Measurements from ENCODE around the gene SMARCA1.

SMARCA1 gene

DNA sequence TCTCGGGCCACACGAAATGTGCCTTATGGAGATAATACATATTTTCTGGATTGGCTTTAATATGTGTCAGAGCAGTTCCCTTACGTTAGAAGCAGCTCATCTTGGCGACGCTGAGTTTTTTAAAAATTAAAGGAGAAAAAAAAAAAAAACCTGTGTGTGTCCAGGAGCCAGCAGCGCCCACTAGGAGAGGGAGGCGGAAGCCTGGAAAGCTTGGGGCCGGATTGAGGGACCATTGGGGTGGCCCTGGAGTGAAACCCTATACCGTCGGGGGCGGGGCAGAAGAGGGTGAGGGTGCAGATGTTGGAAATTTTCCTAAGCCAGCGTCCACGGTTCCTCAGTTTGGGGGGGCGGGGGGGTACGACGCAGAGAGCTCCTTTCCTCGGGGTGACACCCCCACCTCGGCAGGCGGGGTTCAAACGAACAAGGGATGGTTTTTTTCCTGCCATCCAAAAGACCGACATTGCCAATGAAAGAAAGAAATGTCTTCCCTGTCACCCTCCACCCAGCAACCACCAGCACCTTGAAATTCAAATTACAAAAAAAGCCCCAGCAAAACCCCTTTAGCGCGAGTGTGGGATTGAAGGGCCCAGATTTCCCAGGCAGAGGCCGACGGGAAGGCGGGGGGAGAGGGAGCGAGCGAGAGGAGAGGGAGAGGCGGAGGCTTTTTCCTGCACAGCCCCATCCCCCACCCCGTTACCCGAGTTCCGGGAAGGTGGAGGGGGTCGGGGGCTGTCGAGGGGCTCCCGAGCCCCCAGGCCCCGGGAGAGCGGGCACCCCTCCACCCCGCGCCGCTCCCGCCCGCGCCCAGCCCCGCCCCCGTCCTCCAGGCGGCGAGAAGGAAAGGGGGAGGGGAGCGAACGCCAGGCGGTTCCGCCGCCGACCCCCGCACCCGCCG lies 859 bp downstream of the SMARCA1 start:
- in situ Hi-C loops (cut with MboI; ENCODE audit: low pct_unique_long_range_greater_than_20kb, low sequenced_read_pairs, unreplicated experiment), result no loop called here
- TF ChIP-seq, protein P1, sequence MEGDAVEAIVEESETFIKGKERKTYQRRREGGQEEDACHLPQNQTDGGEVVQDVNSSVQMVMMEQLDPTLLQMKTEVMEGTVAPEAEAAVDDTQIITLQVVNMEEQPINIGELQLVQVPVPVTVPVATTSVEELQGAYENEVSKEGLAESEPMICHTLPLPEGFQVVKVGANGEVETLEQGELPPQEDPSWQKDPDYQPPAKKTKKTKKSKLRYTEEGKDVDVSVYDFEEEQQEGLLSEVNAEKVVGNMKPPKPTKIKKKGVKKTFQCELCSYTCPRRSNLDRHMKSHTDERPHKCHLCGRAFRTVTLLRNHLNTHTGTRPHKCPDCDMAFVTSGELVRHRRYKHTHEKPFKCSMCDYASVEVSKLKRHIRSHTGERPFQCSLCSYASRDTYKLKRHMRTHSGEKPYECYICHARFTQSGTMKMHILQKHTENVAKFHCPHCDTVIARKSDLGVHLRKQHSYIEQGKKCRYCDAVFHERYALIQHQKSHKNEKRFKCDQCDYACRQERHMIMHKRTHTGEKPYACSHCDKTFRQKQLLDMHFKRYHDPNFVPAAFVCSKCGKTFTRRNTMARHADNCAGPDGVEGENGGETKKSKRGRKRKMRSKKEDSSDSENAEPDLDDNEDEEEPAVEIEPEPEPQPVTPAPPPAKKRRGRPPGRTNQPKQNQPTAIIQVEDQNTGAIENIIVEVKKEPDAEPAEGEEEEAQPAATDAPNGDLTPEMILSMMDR (IDR thresholded peaks at IDR 0.05; ENCODE audit: extremely low read depth, insufficient read depth, missing control alignments), result no peak
- DNase-seq (ENCODE audit: low spot score), result peak; percentile 38

DNA sequence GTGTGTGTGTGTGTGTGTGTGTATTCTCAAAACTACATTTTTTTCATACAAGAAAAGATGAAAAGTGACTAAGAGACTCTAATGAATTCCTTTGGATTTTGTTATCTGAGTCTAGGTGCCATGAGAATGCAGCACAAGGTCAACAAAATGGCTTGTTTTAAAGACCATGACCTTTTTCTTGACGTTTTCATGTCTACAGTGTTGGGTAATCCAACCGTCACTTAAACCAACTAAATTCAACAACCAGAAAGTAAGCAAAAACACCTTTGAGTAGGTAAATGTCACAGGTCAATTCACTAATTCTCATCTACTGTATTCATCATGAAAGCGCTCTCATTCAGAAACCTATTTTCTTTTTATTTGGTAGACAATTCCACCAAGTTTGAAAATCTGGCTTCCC lies 3.1 kb downstream of the SMARCA1 start:
- no peak for DNase-seq (ENCODE audit: low spot score)
- TF ChIP-seq, protein P1 (IDR thresholded peaks at IDR 0.05; ENCODE audit: extremely low read depth, insufficient read depth, missing control alignments), result no peak
- in situ Hi-C loops (cut with MboI; ENCODE audit: low pct_unique_long_range_greater_than_20kb, low sequenced_read_pairs, unreplicated experiment), result no loop called here

DNA sequence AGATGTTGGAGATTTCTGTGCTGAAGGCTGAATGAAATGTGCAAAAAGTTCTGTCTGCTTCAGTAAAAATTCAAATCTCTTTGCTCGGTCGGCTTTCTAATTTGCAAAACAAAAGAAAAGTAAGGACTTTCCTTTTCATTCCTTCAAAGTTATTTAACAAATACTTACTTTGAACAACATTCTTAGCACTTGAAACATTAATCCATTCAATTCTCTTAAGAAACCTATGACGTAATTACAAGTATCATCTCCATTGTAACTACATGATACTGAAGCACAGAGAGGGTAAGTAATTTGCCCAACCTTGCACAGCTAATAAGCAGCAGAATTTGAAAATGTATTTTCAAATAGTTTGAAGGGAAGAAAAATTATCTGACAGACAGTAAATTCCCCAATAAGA lies 6.9 kb downstream of the SMARCA1 start:
- in situ Hi-C loops (cut with MboI; ENCODE audit: low pct_unique_long_range_greater_than_20kb, low sequenced_read_pairs, unreplicated experiment), result no loop called here
- DNase-seq (ENCODE audit: low spot score), result no peak
- TF ChIP-seq, protein P1 (IDR thresholded peaks at IDR 0.05; ENCODE audit: extremely low read depth, insufficient read depth, missing control alignments), result no peak

DNA sequence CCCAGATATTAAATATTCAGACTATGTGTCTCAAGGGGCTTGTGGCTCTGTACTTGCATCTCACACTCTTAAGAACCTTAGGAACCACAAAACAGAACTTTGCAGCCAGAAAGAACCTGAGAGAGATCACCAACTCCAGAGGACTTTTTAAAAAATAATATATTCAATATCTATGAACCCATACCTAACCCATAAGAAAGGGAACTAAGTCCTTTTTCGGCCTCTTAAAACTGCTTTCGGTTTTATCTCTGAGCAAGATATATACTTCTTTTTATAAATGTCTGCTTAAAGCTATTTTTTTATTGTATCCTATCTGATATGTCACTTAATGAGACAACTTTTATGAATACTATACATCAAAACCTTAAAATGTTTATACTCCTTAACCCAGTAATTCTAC lies 10.9 kb downstream of the SMARCA1 start:
- TF ChIP-seq, protein P1 (IDR thresholded peaks at IDR 0.05; ENCODE audit: extremely low read depth, insufficient read depth, missing control alignments), result no peak
- in situ Hi-C loops (cut with MboI; ENCODE audit: low pct_unique_long_range_greater_than_20kb, low sequenced_read_pairs, unreplicated experiment), result no loop called here
- no peak for DNase-seq (ENCODE audit: low spot score)

DNA sequence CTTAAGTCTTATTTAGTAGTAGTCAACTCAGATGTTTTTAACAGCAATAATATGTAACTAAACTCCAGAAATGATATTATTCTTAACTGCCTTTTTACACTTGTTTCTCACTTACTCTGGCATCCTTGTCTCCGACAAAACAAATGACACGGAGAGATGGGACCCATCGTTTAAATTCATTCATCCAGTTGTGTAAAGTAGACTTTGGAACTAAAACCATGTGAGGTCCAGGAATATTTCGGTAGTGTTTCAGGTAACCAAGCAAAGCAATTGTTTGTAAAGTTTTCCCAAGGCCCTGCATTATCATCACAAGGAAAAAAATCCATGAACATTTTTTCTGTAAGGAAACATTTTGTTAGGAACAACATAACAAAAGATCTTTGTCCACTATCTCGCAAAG lies 11.6 kb downstream of the SMARCA1 start:
- DNase-seq (ENCODE audit: low spot score), result no peak
- in situ Hi-C loops (cut with MboI; ENCODE audit: low pct_unique_long_range_greater_than_20kb, low sequenced_read_pairs, unreplicated experiment), result no loop called here
- TF ChIP-seq, protein P1 (IDR thresholded peaks at IDR 0.05; ENCODE audit: extremely low read depth, insufficient read depth, missing control alignments), result no peak

DNA sequence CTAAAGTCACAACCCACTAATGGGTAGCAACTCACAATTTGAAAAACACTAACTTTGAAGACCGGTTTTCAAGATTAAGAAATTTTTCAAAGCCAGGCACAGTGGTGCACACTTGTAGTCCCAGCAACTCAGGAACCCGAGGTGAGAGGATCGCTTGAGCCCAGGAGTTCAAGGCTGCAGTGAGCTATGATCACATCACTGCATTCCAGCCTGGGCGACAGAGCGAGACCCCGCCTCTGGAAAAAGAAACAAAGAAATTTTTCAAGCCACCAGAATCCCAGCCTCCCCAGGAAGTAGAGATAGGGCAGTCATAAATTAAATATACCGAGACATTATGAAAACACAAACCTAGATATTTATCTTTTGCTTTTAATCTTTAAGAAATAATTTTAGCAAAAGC lies 13.0 kb downstream of the SMARCA1 start:
- in situ Hi-C loops (cut with MboI; ENCODE audit: low pct_unique_long_range_greater_than_20kb, low sequenced_read_pairs, unreplicated experiment), result no loop called here
- no peak for DNase-seq (ENCODE audit: low spot score)
- TF ChIP-seq, protein P1 (IDR thresholded peaks at IDR 0.05; ENCODE audit: extremely low read depth, insufficient read depth, missing control alignments), result no peak

All from GM13977 (cell line).